ENCODE data around the gene IKBKG. TPM values are rescaled to one million over a fixed set of nuclear protein-coding genes. Genes with fewer than 3 reads are reported as not detected.

Gene IKBKG
- total RNA-seq, 4 donors from 2014 or later = 8.5 to 19.0 (median 11.4) TPM

DNA sequence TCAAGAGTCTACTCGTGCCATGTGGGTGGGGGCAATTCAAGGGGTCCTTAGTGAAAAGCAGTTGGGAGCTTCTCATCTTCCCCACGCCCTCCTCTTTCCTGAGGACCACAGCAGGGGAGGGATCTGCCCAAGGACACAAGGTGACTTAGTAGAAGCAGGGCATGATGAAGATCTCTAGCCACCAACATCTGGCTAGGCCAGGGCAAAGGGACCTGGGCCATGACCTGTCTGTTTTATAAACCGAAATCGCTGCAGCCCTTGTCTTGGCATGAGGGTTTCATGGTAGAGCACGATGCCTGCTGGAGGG lies 5.9 kb upstream of the IKBKG start:
- TF ChIP-seq, protein P1, sequence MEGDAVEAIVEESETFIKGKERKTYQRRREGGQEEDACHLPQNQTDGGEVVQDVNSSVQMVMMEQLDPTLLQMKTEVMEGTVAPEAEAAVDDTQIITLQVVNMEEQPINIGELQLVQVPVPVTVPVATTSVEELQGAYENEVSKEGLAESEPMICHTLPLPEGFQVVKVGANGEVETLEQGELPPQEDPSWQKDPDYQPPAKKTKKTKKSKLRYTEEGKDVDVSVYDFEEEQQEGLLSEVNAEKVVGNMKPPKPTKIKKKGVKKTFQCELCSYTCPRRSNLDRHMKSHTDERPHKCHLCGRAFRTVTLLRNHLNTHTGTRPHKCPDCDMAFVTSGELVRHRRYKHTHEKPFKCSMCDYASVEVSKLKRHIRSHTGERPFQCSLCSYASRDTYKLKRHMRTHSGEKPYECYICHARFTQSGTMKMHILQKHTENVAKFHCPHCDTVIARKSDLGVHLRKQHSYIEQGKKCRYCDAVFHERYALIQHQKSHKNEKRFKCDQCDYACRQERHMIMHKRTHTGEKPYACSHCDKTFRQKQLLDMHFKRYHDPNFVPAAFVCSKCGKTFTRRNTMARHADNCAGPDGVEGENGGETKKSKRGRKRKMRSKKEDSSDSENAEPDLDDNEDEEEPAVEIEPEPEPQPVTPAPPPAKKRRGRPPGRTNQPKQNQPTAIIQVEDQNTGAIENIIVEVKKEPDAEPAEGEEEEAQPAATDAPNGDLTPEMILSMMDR (IDR thresholded peaks at IDR 0.05; ENCODE audit: low read depth) = no peak

DNA sequence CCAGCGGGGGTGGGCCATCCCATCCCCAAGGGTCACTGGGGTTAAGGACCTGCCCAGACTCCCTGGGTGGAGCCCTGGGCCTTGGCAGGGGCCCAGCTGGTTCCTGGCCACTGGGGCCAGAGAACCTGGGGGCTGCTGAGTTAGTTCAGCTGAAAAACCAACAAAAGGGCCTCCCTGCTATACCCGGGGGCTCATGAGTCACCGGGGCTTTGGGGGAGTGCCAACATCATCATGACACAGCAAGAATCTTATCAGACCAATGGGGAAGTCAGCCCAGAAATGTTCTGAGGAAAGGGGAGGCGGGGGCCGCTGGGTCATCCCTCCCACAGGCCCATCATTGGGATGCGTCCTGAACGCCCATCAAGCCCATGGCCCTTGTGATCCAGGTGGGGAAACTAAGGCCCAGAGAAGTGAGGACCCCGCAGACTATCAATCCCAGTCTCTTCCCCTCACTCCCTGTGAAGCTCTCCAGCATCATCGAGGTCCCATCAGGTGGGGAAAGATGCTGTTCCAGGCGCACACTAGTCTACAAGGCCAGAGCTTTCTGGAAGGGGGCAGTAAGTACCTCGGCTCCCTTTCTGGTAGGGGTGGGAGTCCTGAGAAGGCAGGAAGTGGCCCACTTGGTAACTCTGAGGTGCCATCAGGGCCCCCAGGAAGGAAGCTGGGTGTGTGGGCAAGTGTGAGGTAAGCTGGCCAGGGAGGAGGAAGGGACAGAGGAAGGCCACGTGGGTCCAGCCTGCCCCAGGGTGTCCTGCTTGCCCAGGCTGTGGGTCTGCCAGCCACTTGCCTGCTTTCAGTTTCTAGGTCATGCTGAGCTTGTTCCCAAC lies 5.3 kb upstream of the IKBKG start:
- TF ChIP-seq, protein P1 (IDR thresholded peaks at IDR 0.05; ENCODE audit: low read depth) = no peak

DNA sequence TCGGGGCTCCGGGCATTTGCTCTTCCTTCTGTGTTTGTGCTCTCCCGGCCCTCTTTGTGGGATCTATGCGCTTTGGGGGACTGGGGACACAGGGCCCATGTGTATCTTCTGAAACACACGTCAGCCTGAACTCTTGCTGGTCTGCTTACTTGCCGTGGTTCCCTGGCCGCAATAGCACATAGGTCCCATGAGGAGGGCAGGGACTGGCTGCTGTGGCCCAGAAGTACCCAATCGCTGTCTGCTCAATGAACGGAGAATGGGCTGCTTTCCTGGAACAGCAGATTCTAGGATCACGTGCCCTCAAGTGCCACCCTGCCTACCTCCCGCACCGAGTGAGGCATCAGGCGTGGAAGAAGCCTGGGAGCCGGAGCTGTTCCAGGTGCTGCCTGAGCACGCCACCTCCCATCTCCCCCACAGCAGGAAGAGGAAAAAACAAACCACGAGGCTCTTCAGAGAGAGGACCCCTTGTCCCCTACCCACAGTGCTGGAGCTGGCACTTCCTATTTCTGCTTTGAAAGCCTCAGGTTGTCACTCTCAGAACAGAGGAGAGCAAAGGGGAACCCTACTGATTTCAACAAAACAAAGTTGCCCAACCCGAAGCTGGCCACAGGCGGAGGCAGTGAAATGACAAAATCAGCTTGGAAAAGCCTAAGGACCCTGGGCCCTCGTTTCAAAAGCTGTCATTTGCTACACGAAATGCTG lies 4.5 kb upstream of the IKBKG start:
- TF ChIP-seq, protein P1 (IDR thresholded peaks at IDR 0.05; ENCODE audit: low read depth) = no peak

DNA sequence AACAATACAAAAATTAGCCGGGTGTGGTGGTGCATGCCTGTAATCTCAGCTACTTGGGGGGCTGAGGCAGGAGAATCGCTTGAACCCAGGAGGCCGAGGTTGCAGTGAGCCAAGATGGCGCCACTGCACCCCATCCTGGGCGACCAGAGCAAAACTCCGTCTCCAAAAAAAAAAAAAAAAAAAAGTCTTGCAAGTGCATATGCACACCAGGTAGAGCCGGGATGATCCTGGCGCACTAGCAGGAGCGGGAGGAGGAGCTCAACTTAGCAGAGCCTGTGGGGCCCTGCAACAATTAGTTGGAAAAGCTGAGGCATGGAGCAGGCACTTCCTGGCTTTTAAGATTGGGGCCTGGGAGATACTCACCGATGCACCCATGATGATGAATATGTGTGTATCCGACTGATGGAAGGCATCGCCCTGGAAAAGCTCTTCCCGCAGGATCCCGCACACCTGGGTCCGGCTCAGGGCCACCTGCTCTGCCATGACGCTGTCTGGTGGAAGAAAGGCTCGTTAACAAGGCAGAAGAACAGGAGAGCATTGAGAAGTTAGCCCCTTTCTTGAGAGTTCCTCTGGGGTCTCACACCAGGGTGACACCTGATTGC lies 1.6 kb upstream of the IKBKG start:
- TF ChIP-seq, protein P1 (IDR thresholded peaks at IDR 0.05; ENCODE audit: low read depth) = no peak

DNA sequence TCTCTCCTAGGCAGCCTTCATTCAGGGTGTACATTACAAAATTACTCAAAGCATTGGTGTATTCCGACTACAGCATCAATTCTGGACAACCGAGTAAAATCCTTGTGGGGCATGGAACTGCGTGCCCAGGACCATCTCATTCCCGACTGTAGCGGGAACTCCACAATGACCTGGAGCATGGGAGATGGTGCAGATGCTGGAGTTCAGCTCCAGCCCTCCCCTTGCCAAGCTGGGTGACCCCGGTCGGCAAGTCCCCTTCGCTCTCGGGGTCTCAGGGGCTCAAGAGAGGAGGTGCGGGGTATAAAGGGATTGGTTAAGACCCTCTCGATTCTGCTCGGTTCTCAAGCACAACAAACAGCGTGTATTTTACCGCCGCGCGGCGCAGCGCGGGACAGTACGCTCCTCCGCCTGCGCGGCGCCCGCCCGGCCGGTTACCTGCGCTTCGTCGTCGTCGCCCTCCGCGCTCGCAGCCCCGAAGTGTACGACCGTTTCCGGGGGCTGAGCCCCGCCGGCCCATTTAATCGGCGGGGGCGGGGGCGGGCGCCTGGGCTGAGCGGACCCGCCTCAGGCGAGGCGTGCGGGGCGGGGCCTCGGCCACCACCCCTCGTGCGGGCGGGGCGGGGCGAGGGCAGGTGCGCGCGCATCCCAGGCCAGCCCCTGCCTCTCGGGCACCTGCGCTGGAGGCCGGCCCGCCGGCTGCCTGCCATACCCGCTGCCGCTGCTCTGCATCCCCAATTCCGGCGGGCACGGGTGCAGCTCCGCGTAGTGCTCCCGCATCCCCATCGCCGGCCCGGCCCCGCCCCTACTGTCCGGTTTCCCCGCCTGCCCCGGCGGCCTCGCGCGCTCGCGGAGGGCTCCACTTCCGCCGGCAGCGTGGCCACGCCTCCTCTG lies 821 bp upstream of the IKBKG start, which contains the start of gene G6PD:
Gene G6PD, minus strand, starts transcription at position 493 of the 891 bp plus-strand sequence. CDS start 691 bp downstream, outside the sequence.
- TF ChIP-seq, protein P1 (IDR thresholded peaks at IDR 0.05; ENCODE audit: low read depth) = no peak

- TF ChIP-seq, protein P1 (IDR thresholded peaks at IDR 0.05; ENCODE audit: low read depth) = no peak
Measured at GRCh38 chrX:154548028-154548316, 552 bp downstream of the IKBKG start.

Measured in subcutaneous adipose tissue (tissue), 4 donors.